ENCODE measurements around the gene ROR1.

The ROR1 gene

GRCh38 chr1:63773815-63774616 is at the start of gene ROR1:
Gene ROR1, plus strand, starts transcription at chr1:63774017.
- H3K27me3 Mint-ChIP-seq: peaks cover 23 to 24% of the 10 kb centered on the region in 2 donors
- no peaks in the 10 kb centered on the region for H3K9me3 Mint-ChIP-seq
- peak within 1 kb of the TSS; percentile 88 for H3K4me3 Mint-ChIP-seq
- peak within 1 kb of the TSS; percentile 49 for H3K27ac Mint-ChIP-seq
- ATAC-seq (replicated peaks) (peak; percentile 96 to 98), DNase-seq (peak; percentile 76)
- peaks cover 11 to 28% of the 10 kb centered on the region in 2 donors for H3K4me1 Mint-ChIP-seq
- peaks cover 0 to 1% of the 10 kb centered on the region in 2 donors for H3K36me3 Mint-ChIP-seq

GRCh38 chr1:63724375-63724899 is 49.4 kb upstream of the ROR1 start:
- DNase-seq (no peak), ATAC-seq (replicated peaks) (no peak)
- no peak overlapping the region for H3K27ac Mint-ChIP-seq
- H3K4me1 Mint-ChIP-seq: no peaks in the 10 kb centered on the region
- H3K36me3 Mint-ChIP-seq: peaks cover 2 to 6% of the 10 kb centered on the region in 2 donors
- peaks cover 0 to 7% of the 10 kb centered on the region in 2 donors for H3K9me3 Mint-ChIP-seq
- H3K4me3 Mint-ChIP-seq: no peak overlapping the region
- peaks cover 0 to 12% of the 10 kb centered on the region in 2 donors for H3K27me3 Mint-ChIP-seq

GRCh38 chr1:63728611-63729226 is 45.1 kb upstream of the ROR1 start:
- Mint-ChIP-seq H3K36me3 (peaks cover 2 to 6% of the 10 kb centered on the region in 2 donors), H3K4me3 (no peak overlapping the region), H3K4me1 (peaks cover 2 to 13% of the 10 kb centered on the region in 2 donors), H3K27me3 (peaks cover 0 to 8% of the 10 kb centered on the region in 2 donors), H3K27ac (no peak overlapping the region), H3K9me3 (peaks cover 0 to 7% of the 10 kb centered on the region in 2 donors)
- ATAC-seq (replicated peaks) (no peak), DNase-seq (no peak)

- DNase-seq: no peak
- no peak overlapping the region for H3K27ac Mint-ChIP-seq
- H3K27me3 Mint-ChIP-seq: peaks cover 0 to 9% of the 10 kb centered on the region in 2 donors
Observed at GRCh38 chr1:63729227-63729620, 44.6 kb upstream of the ROR1 start.

GRCh38 chr1:63730211-63730610 is 43.6 kb upstream of the ROR1 start:
- Mint-ChIP-seq H3K4me3 (no peak overlapping the region), H3K27me3 (peaks cover 0 to 11% of the 10 kb centered on the region in 2 donors), H3K9me3 (peaks cover 7 to 12% of the 10 kb centered on the region in 2 donors), H3K27ac (no peak overlapping the region), H3K4me1 (peaks cover 2 to 13% of the 10 kb centered on the region in 2 donors), H3K36me3 (peaks cover 2 to 6% of the 10 kb centered on the region in 2 donors)
- ATAC-seq (replicated peaks): peak in 1 of 2 donors; percentile 41
- no peak for DNase-seq

More at GRCh38 chr1:63729227-63729620, 44.6 kb upstream of the ROR1 start:
- Mint-ChIP-seq H3K4me3 (no peak overlapping the region), H3K9me3 (peaks cover under 1 to 7% of the 10 kb centered on the region in 2 donors), H3K4me1 (peaks cover 2 to 13% of the 10 kb centered on the region in 2 donors), H3K36me3 (peaks cover 2 to 6% of the 10 kb centered on the region in 2 donors)
- no peak for ATAC-seq (replicated peaks)

GRCh38 chr1:63731117-63732043 is 42.4 kb upstream of the ROR1 start:
- H3K27me3 Mint-ChIP-seq: peaks cover 5 to 17% of the 10 kb centered on the region in 2 donors
- DNase-seq (no peak), ATAC-seq (replicated peaks) (no peak)
- peaks cover 2 to 13% of the 10 kb centered on the region in 2 donors for H3K4me1 Mint-ChIP-seq
- H3K4me3 Mint-ChIP-seq: no peak overlapping the region
- peaks cover 2 to 6% of the 10 kb centered on the region in 2 donors for H3K36me3 Mint-ChIP-seq
- H3K27ac Mint-ChIP-seq: no peak overlapping the region
- H3K9me3 Mint-ChIP-seq: peaks cover 13 to 15% of the 10 kb centered on the region in 2 donors

GRCh38 chr1:63732666-63733065 is 41.2 kb upstream of the ROR1 start:
- peaks cover 20 to 22% of the 10 kb centered on the region in 2 donors for H3K9me3 Mint-ChIP-seq
- H3K4me3 Mint-ChIP-seq: no peak overlapping the region
- H3K27me3 Mint-ChIP-seq: peaks cover 17 to 20% of the 10 kb centered on the region in 2 donors
- ATAC-seq (replicated peaks) (no peak), DNase-seq (no peak)
- H3K4me1 Mint-ChIP-seq: peaks cover 2 to 13% of the 10 kb centered on the region in 2 donors
- H3K36me3 Mint-ChIP-seq: peaks cover 2 to 3% of the 10 kb centered on the region in 2 donors
- no peak overlapping the region for H3K27ac Mint-ChIP-seq

- peaks cover 33 to 36% of the 10 kb centered on the region in 2 donors for H3K27me3 Mint-ChIP-seq
- no peak for DNase-seq
- ATAC-seq (replicated peaks): no peak
- no peak overlapping the region for H3K27ac Mint-ChIP-seq
- no peak overlapping the region for H3K4me3 Mint-ChIP-seq
- H3K36me3 Mint-ChIP-seq: no peaks in the 10 kb centered on the region
- H3K9me3 Mint-ChIP-seq: peaks cover 17 to 20% of the 10 kb centered on the region in 2 donors
- H3K4me1 Mint-ChIP-seq: peaks cover 8 to 16% of the 10 kb centered on the region in 2 donors
Observed at GRCh38 chr1:63738772-63739171, 35.0 kb upstream of the ROR1 start.

GRCh38 chr1:63739452-63739851 is 34.4 kb upstream of the ROR1 start:
- Mint-ChIP-seq H3K9me3 (peaks cover 16 to 17% of the 10 kb centered on the region in 2 donors), H3K27me3 (peaks cover 30 to 36% of the 10 kb centered on the region in 2 donors), H3K4me1 (peaks cover 8 to 16% of the 10 kb centered on the region in 2 donors), H3K36me3 (no peaks in the 10 kb centered on the region), H3K4me3 (no peak overlapping the region), H3K27ac (no peak overlapping the region)
- no peak for DNase-seq
- ATAC-seq (replicated peaks): no peak

GRCh38 chr1:63740432-63740831 is 33.4 kb upstream of the ROR1 start:
- H3K9me3 Mint-ChIP-seq: peaks cover 12% of the 10 kb centered on the region in 2 donors
- peaks cover 8 to 16% of the 10 kb centered on the region in 2 donors for H3K4me1 Mint-ChIP-seq
- peaks cover 30 to 38% of the 10 kb centered on the region in 2 donors for H3K27me3 Mint-ChIP-seq
- ATAC-seq (replicated peaks) (no peak), DNase-seq (no peak)
- no peaks in the 10 kb centered on the region for H3K36me3 Mint-ChIP-seq
- H3K27ac Mint-ChIP-seq: no peak overlapping the region
- no peak overlapping the region for H3K4me3 Mint-ChIP-seq

- ATAC-seq (replicated peaks): peak; percentile 79 to 88
Observed at GRCh38 chr1:63742526-63742925, 31.3 kb upstream of the ROR1 start.

GRCh38 chr1:63743781-63744180 is 30.0 kb upstream of the ROR1 start:
- Mint-ChIP-seq H3K27ac (no peak overlapping the region), H3K4me1 (peaks cover 8 to 16% of the 10 kb centered on the region in 2 donors), H3K27me3 (peaks cover 17 to 21% of the 10 kb centered on the region in 2 donors), H3K4me3 (no peak overlapping the region), H3K9me3 (peaks cover 0 to 1% of the 10 kb centered on the region in 2 donors), H3K36me3 (no peaks in the 10 kb centered on the region)
- DNase-seq: no peak
- ATAC-seq (replicated peaks): no peak

More at GRCh38 chr1:63742526-63742925, 31.3 kb upstream of the ROR1 start:
- Mint-ChIP-seq H3K27me3 (peaks cover 21 to 24% of the 10 kb centered on the region in 2 donors), H3K27ac (no peak overlapping the region), H3K36me3 (no peaks in the 10 kb centered on the region), H3K9me3 (peaks cover 0 to 1% of the 10 kb centered on the region in 2 donors), H3K4me1 (peaks cover 8 to 16% of the 10 kb centered on the region in 2 donors), H3K4me3 (no peak overlapping the region)
- no peak for DNase-seq

- peak; percentile 15 to 31 for ATAC-seq (replicated peaks)
- Mint-ChIP-seq H3K36me3 (no peaks in the 10 kb centered on the region), H3K27ac (no peak overlapping the region), H3K9me3 (peaks cover 0 to 1% of the 10 kb centered on the region in 2 donors), H3K4me3 (no peak overlapping the region), H3K27me3 (peaks cover 4 to 21% of the 10 kb centered on the region in 2 donors), H3K4me1 (peaks cover 8 to 16% of the 10 kb centered on the region in 2 donors)
- no peak for DNase-seq
Observed at GRCh38 chr1:63746129-63746864, 27.5 kb upstream of the ROR1 start.
